ENCODE data around the gene PLA2G4E.

DNA sequence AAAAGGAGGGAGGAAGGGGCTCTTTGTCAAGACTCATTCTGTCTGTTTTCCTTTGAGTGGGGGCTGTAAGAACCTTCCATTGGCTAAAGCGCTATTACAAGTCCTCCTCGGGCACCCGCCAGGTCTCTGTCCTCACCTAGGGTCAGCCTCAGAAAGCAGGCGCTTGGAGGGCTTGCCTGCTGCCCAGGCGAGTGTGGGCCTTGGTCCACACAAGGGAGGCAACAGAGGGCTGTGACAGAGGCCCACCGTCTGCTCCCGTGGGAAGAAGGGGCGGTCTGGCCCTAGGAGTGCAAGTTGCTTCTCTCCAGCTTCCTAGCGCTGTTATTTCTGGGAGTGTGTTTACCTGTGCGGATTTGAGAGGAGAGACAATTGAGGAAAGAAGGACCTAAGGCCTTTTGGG, 24.5 kb downstream of the PLA2G4E start:
- TF ChIP-seq, protein P1, sequence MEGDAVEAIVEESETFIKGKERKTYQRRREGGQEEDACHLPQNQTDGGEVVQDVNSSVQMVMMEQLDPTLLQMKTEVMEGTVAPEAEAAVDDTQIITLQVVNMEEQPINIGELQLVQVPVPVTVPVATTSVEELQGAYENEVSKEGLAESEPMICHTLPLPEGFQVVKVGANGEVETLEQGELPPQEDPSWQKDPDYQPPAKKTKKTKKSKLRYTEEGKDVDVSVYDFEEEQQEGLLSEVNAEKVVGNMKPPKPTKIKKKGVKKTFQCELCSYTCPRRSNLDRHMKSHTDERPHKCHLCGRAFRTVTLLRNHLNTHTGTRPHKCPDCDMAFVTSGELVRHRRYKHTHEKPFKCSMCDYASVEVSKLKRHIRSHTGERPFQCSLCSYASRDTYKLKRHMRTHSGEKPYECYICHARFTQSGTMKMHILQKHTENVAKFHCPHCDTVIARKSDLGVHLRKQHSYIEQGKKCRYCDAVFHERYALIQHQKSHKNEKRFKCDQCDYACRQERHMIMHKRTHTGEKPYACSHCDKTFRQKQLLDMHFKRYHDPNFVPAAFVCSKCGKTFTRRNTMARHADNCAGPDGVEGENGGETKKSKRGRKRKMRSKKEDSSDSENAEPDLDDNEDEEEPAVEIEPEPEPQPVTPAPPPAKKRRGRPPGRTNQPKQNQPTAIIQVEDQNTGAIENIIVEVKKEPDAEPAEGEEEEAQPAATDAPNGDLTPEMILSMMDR (IDR thresholded peaks at IDR 0.05) = no peak
- no peak for TF ChIP-seq POLR2A (IDR thresholded peaks at IDR 0.05)

All from heart left ventricle (tissue), 13 donors.